NT2/D1 (cell line): ENCODE results near the gene ENO3.

Experiments
- DNase-seq: peaks from one replicate; pipeline ENCODE4 v3.0.0-alpha.2; 2011; ENCODE audit warnings: low read depth, low spot score
- H3K27me3 ChIP-seq: 2 replicates; pipeline ENCODE4 v1.6.0; 2011; ENCODE audit warnings: mild to moderate bottlenecking; ENCODE audit not compliant: insufficient read length, insufficient read depth
- H3K36me3 ChIP-seq: 2 replicates; pipeline ENCODE4 v1.6.1; 2011; ENCODE audit warnings: mild to moderate bottlenecking, low read length, mixed read lengths; ENCODE audit not compliant: insufficient read depth, insufficient read length
- H3K4me1 ChIP-seq: 2 replicates; pipeline ENCODE4 v1.5.1; 2011; ENCODE audit not compliant: insufficient read depth, insufficient read length
- H3K4me3 ChIP-seq: 2 replicates; pipeline ENCODE4 v1.5.1; 2011; ENCODE audit warnings: low read depth; ENCODE audit not compliant: insufficient read length
- H3K9ac ChIP-seq: 2 replicates; pipeline ENCODE4 v1.6.0; 2011; ENCODE audit warnings: low read depth; ENCODE audit not compliant: insufficient read length
- H3K9me3 ChIP-seq: 2 replicates; pipeline ENCODE4 v1.5.1; 2011; ENCODE audit warnings: mild to moderate bottlenecking, low read length; ENCODE audit not compliant: insufficient read depth
- SUZ12 ChIP-seq: IDR thresholded peaks from 2 replicates; pipeline ENCODE4 v1.6.1; 2011; ENCODE audit not compliant: insufficient read length, insufficient read depth; ENCODE audit errors: extremely low read depth
- YY1 ChIP-seq: IDR thresholded peaks from 2 replicates; pipeline ENCODE4 v1.6.1; 2011; ENCODE audit not compliant: insufficient read length, insufficient read depth
- ZNF274 ChIP-seq: IDR thresholded peaks from 2 replicates; pipeline ENCODE4 v1.6.1; 2011; ENCODE audit warnings: mild to moderate bottlenecking, low read depth, low read length

Gene ENO3

GRCh38 chr17:5003214-5003867 is 52.4 kb downstream of the ENO3 start:
- Histone ChIP-seq H3K4me3 (no peak overlapping the region), H3K27me3 (no peaks in the 10 kb centered on the region), H3K9me3 (no peaks in the 10 kb centered on the region), H3K9ac (no peak overlapping the region), H3K36me3 (peaks cover 72% of the 10 kb centered on the region), H3K4me1 (peaks cover 10% of the 10 kb centered on the region)
- DNase-seq = no peak
- TF ChIP-seq ZNF274 (no peak), YY1 (no peak), SUZ12 (no peak)
